ENCODE data around the gene FGB.

FGB gene

GRCh38 chr4:154562697-154563254 is at the start of gene FGB:
Gene FGB, plus strand, starts transcription at chr4:154563011. Its CDS starts 8 bp downstream, at chr4:154563019.
- DNase-seq (ENCODE audit: low read depth, low spot score) = no peak

- DNase-seq (ENCODE audit: low read depth, low spot score) = no peak
These were observed 46.3 kb upstream of the FGB start for GRCh38 chr4:154516318-154517029.

DNA sequence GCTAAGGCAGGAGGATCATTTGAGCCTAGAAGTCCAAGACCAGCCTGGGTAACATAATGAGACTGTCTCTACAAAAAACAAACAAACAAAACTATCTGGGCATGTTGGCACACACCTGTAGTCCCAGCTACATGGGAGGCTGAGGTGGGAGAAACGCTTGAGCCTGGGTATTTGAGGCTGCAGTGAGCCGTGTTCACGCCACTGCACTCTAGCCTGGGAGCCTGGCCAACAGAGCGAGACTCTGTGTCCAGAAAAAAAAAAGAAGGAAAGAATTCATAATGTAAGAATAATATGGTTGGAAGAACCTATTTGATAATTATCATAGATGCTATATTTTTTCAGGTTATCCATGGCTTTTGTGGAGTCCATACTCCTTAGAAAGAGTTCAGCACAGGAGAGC is 45.2 kb upstream of the FGB start:
- no peak for DNase-seq (ENCODE audit: low read depth, low spot score)

DNA sequence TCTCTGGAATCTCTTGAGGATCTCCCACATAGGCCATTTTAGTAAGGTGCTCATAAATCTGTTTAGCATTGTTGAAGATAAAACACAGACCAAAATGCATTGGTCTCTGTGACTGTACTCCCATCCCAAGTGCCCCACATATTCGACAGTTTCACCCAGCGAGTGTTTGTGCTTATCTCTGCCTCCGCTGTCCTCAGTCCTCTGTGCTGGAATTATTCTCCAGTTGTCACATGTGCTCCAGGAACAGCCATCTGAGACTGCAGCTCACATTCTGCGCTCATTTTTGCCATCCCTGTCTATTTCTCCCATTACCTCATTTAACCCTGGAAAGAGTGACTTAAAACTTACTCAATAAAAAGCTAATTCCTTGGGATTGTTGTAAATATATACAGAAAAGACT is 43.6 kb upstream of the FGB start:
- no peak for DNase-seq (ENCODE audit: low read depth, low spot score)

GRCh38 chr4:154521607-154522006 is 41.2 kb upstream of the FGB start:
- no peak for DNase-seq (ENCODE audit: low read depth, low spot score)

GRCh38 chr4:154526151-154526550 is 36.7 kb upstream of the FGB start:
- DNase-seq (ENCODE audit: low read depth, low spot score) = no peak

DNA sequence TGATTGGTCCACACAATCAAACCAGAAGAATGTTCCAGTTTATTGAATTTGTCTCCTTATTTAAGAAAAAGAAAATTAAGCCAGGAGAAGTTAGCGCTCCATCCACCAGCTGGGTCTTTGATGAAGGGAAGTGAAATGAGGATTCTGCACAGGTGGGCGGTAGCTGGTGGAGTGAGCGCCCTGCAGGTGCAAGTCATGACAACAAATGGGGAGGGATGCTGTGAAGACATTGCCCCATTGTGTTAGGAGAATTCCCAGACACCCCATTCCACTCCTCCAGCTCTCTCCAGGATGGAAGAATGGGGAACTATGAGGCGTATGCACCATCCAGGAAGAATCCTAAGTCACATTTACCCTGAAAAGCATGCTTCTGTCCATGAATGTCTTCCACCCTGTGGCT is 35.5 kb upstream of the FGB start:
- DNase-seq (ENCODE audit: low read depth, low spot score) = no peak

DNA sequence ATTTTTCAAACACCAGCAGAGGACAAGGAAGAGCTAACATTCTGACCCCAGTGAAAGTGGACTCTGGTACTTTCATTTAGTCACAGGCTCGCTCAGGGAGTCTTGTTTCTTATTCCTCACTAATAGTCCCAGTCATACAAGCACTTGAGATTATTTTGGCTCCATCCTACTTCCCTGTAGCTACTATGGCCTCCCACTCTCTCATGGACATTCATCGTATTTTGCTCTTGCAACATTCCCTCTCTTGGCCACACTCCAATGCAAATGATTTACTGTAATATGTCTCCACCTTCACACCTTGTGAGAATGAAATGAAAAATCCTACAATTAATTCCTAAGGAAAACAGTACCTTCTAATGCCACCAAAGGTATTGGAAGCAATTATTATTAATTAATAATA is 33.9 kb upstream of the FGB start:
- DNase-seq (ENCODE audit: low read depth, low spot score) = no peak

DNA sequence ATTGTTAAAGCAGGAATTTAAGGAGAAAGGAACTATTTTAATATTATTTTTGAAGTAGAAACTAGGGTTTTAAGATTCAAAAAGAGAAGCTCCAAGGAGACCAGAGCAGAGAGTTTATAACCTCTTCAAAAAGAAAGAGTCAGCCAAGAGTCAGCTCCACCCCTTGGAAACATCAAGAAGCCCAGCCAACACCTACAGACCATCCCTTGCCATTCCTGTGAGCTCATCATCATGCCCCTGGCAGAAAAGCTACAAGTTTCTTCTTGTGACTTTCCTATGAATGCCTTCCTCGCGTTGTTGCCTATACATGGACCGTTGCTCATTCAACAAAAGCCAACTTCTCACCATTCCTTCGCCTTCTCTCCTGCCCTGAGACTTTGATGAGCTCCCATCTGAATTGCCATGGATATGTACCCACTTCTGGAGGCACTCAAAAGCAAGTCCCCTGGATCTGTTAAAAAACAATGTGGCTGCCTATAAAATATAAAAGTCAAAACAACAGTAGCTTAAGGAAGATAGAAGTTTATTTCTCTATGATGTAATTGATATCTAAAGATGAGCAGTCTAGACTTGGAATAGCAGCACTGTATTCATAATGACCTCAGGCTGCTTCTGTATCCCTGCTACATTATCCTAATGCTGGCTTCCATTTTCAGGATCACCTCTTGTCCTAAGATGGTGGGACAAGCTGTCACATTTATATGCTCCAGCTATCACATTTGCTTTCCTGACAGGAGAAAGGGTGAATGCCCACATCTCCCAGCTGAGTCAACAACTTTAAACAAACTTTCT is 32.9 kb upstream of the FGB start:
- DNase-seq (ENCODE audit: low read depth, low spot score) = no peak

- no peak for DNase-seq (ENCODE audit: low read depth, low spot score)
These were observed 28.5 kb upstream of the FGB start for GRCh38 chr4:154534296-154534695.

GRCh38 chr4:154542271-154542879 is 20.4 kb upstream of the FGB start:
- DNase-seq (ENCODE audit: low read depth, low spot score) = no peak

- no peak for DNase-seq (ENCODE audit: low read depth, low spot score)
These were observed 17.1 kb upstream of the FGB start for GRCh38 chr4:154545689-154546088.

DNA sequence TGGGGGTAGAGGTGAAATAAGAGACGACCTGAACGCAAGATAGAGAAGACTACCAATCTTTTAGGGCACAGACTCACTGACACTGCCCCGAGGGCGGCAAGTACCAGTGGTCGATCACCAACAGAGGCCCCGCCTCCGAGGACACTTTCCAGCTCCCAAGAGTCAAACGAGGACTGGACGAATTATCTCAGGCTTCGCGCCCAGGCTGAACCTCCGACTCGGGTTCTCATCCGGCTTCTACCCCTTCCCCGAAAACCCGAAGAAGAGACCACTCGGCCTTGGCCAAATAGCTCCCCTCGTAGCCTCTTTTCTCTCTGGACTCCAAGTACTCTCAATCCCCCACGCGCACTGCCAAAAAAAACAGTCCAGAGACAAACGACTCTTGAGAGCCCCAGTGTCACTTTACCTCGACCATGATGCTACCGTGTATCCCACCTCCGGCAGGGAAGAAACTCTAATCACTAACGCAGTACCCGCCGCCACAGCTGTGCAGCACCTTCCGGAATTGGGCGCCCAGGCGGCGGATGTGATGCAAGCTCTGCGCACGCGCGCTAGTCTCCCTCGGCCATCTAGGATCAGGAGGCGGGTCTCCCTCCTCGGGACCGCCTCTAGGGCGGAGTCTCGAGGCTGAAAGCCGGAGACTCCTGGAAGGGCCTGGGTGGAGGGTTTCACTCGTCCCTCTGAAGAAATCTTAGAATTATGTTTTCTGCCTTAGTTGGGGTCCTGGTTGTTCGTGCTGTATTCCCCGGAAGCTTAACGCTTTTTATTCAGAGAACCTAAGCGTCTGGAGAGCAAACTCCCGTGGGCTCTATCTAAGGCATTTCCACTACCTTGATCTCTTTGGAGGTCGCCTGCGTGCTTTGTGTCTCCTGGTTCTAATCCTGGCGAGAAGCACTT is 12.7 kb upstream of the FGB start, which contains the start of gene PLRG1:
Gene PLRG1, minus strand, starts transcription at position 507 of the 897 bp plus-strand sequence. Its CDS starts 92 bp downstream, at position 415.
- DNase-seq (ENCODE audit: low read depth, low spot score) = peak; percentile 91

- DNase-seq (ENCODE audit: low read depth, low spot score) = peak; percentile 64
These were observed 10.7 kb upstream of the FGB start for GRCh38 chr4:154551872-154552686.

- DNase-seq (ENCODE audit: low read depth, low spot score) = no peak
These were observed 3.7 kb upstream of the FGB start for GRCh38 chr4:154559141-154559493.

DNA sequence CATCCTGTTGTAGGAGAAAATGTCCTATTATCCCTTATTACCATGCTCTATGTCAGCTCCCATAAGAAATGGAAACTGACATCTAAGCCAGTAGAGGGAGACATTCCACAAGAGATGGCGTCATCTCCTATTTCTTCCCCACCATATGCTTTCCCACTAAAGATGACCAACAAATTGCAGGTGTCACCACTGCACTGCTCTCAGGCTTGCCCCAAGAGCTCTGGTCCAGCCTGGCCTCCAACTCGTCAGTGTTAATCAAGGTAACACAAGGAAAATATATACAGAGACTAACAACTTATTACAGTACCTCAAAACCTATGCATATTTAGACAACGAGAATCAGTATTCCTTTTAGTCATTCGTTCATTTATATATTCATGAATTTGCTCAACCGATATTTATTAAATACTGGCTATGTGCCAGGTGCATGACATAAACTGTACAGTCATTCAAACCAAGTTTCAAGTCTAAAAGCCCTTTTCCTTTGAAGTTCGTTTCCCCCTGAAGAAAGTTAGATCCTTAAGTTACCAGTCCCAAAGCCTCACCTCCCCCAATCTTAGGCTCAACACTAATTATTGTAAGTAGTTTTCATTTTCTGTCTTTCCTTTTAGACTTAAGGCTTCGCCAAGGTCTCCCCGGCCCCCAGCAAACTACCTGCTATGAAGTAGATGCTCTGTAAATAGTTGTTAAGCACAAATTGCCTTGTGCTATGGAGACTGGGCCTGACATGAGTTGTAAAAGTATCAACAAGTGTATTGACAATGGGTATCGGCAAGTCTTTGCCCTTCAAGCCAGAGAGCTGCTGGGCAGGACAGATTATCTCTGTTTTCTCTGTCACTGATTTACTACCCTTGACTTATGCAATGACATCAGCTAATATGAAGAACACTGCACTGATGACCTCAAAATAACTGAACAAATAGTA is 3.1 kb upstream of the FGB start:
- no peak for DNase-seq (ENCODE audit: low read depth, low spot score)

GRCh38 chr4:154560419-154560801 is 2.4 kb upstream of the FGB start:
- DNase-seq (ENCODE audit: low read depth, low spot score) = no peak

DNA sequence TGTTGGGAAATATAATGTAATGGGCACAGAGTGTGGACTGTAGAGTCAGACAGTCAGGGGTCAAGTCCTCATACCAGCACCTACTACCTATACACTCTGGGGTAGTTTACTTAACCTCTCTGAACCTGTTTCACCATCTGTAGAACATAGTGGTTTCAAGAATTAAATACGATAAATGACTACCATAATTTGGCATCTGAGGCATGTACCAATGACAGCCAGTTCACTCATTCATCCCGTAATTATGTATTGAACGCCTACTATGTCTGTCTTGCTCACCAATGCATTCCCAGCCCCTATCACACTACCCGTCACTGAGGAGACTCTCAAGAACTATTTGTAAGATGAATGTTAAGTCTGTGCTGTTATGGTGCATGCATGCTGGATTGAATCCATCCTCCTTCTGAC is 2.0 kb upstream of the FGB start:
- no peak for DNase-seq (ENCODE audit: low read depth, low spot score)

GRCh38 chr4:154564311-154564710 is 1.5 kb downstream of the FGB start:
- no peak for DNase-seq (ENCODE audit: low read depth, low spot score)

Data from activated CD4-positive, CD25-positive, alpha-beta regulatory T cell treated with anti-CD3 and anti-CD28 coated beads, Interleukin-2, amount 50 U/mL, for 16 hours (primary cell).